GM23248 (cell line): ENCODE measurements around the gene ZMIZ1. TPM values are rescaled to one million over a fixed set of nuclear protein-coding genes. Genes with fewer than 3 reads are reported as not detected.

Experiments
- DNase-seq: peaks from one replicate; pipeline ENCODE4 v3.0.0-alpha.2; 2015
- H2AFZ ChIP-seq: fragments of 200-600 bp; sonication (generic); 2 replicates; pipeline ENCODE4 v1.6.1; 2016; ENCODE audit warnings: antibody characterized with exemption
- H3F3A ChIP-seq: fragments of 200-600 bp; sonication (generic); 2 replicates; pipeline ENCODE4 v1.6.1; 2016; ENCODE audit warnings: mild to moderate bottlenecking, antibody characterized with exemption, mixed run types; ENCODE audit not compliant: insufficient read depth
- H3K27ac ChIP-seq: fragments of 200-600 bp; sonication (generic); 2 replicates; pipeline ENCODE4 v1.5.1; 2016; ENCODE audit warnings: mild to moderate bottlenecking
- H3K27me3 ChIP-seq: fragments of 200-600 bp; sonication (generic); replicated peaks from 2 replicates; pipeline ENCODE4 v1.6.1; 2016; ENCODE audit warnings: mild to moderate bottlenecking; ENCODE audit not compliant: insufficient read depth
- H3K36me3 ChIP-seq: fragments of 200-600 bp; sonication (generic); 2 replicates; pipeline ENCODE4 v1.6.1; 2016; ENCODE audit warnings: low read depth, mild to moderate bottlenecking
- H3K4me1 ChIP-seq: fragments of 200-600 bp; sonication (generic); 2 replicates; pipeline ENCODE4 v1.6.1; 2016; ENCODE audit warnings: mild to moderate bottlenecking; ENCODE audit not compliant: insufficient read depth
- H3K4me2 ChIP-seq: fragments of 200-600 bp; sonication (generic); one replicate; pipeline ENCODE4 v1.6.1; 2016; ENCODE audit warnings: mild to moderate bottlenecking; ENCODE audit not compliant: unreplicated experiment
- H3K4me3 ChIP-seq: fragments of 200-600 bp; sonication (generic); 2 replicates; pipeline ENCODE4 v1.5.1; 2016; ENCODE audit warnings: mild to moderate bottlenecking
- H3K79me2 ChIP-seq: fragments of 200-600 bp; sonication (generic); 2 replicates; pipeline ENCODE4 v1.6.1; 2016; ENCODE audit warnings: mild to moderate bottlenecking; ENCODE audit not compliant: insufficient read depth
- H3K9ac ChIP-seq: fragments of 200-600 bp; sonication (generic); 2 replicates; pipeline ENCODE4 v1.6.1; 2016; ENCODE audit warnings: mild to moderate bottlenecking
- H3K9me2 ChIP-seq: fragments of 200-600 bp; sonication (generic); 2 replicates; pipeline ENCODE4 v1.6.1; 2016; ENCODE audit warnings: mixed run types, mild to moderate bottlenecking, moderate library complexity; ENCODE audit not compliant: insufficient read depth
- H3K9me3 ChIP-seq: fragments of 200-600 bp; sonication (generic); one replicate; pipeline ENCODE4 v1.6.1; 2017; ENCODE audit warnings: low read depth
- H4K20me1 ChIP-seq: fragments of 200-600 bp; sonication (generic); 2 replicates; pipeline ENCODE4 v1.6.0; 2016; ENCODE audit not compliant: insufficient read depth
- EZH2 ChIP-seq: fragments of 200-600 bp; sonication (generic); IDR thresholded peaks from 2 replicates; pipeline ENCODE4 v1.6.1; 2018; ENCODE audit warnings: antibody characterized with exemption, mild to moderate bottlenecking; ENCODE audit not compliant: insufficient read depth, poor library complexity, severe bottlenecking
- EZH2phosphoT487 ChIP-seq: fragments of 200-600 bp; sonication (generic); IDR thresholded peaks from 2 replicates; pipeline ENCODE4 v1.6.1; 2018; ENCODE audit warnings: antibody characterized with exemption, moderate library complexity, mild to moderate bottlenecking, low read depth; ENCODE audit not compliant: insufficient read depth
- WGBS, 2 experiments: methylation state at CpG; one replicate each; pipeline ENCODE4 v1.1.6; 2015 to 2017; ENCODE audit warnings: low lambda C conversion rate in 2 of 2, low coverage in 1 of 2; ENCODE audit errors: missing lambda C conversion rate in 2 of 2; 5-methylcytosine and 5-hydroxymethylcytosine counted together
- in situ Hi-C: fragments of 300-500 bp; cut with MboI; formaldehyde crosslinking; loops from 2 replicates; pipeline ENCODE4 v1.15.0; 2020
- polyA plus RNA-seq: library from polyadenylated mRNA; unstranded; fragments of >200 nt; fragmentation: Nextera tagmentation; extraction: Ambion mirVana; gene quantifications from 2 replicates; pipeline ENCODE4 v1.2.1, GENCODE V29; 2016
- total RNA-seq: library from RNA; depleted of rRNA; stranded (reverse); fragments of >200 nt; shearing (Covaris generic); gene quantifications from 2 replicates; pipeline ENCODE4 v1.2.3, GENCODE V29; 2014

Gene ZMIZ1
- total and polyA plus RNA-seq, 2 experiments from 2014 or later = 21.9 to 28.4 TPM

- H3K9ac ChIP-seq = no peak overlapping the region
- peaks cover 11% of the 10 kb centered on the region for H3F3A ChIP-seq
- H2AFZ ChIP-seq = no peak overlapping the region
- H3K27ac ChIP-seq = no peak overlapping the region
- H3K36me3 ChIP-seq = no peaks in the 10 kb centered on the region
- TF ChIP-seq EZH2phosphoT487 (no peak), EZH2 (no peak)
- H3K9me2 ChIP-seq = no peaks in the 10 kb centered on the region
- no peak for DNase-seq
- no peaks in the 10 kb centered on the region for H3K79me2 ChIP-seq
- no peaks in the 10 kb centered on the region for H3K27me3 ChIP-seq
- H3K9me3 ChIP-seq = no peaks in the 10 kb centered on the region
- in situ Hi-C loops = no loop called here
- 98 to 100% methylated on average over 2 of the region's 2 CpGs for WGBS, 2 experiments
- H4K20me1 ChIP-seq = no peaks in the 10 kb centered on the region
- peaks cover 23% of the 10 kb centered on the region for H3K4me1 ChIP-seq
- no peak overlapping the region for H3K4me3 ChIP-seq
- no peak overlapping the region for H3K4me2 ChIP-seq
Measured at GRCh38 chr10:79334573-79334972, 265.8 kb downstream of the ZMIZ1 start.

GRCh38 chr10:79335094-79335469, 266.3 kb downstream of the ZMIZ1 start:
- Histone ChIP-seq H4K20me1 (no peaks in the 10 kb centered on the region), H3F3A (peaks cover 11% of the 10 kb centered on the region), H3K4me1 (peaks cover 23% of the 10 kb centered on the region), H3K4me2 (no peak overlapping the region), H2AFZ (no peak overlapping the region), H3K9me2 (no peaks in the 10 kb centered on the region), H3K9me3 (no peaks in the 10 kb centered on the region), H3K4me3 (no peak overlapping the region), H3K9ac (no peak overlapping the region), H3K27me3 (no peaks in the 10 kb centered on the region), H3K36me3 (no peaks in the 10 kb centered on the region), H3K79me2 (no peaks in the 10 kb centered on the region), H3K27ac (no peak overlapping the region)
- DNase-seq = no peak
- TF ChIP-seq EZH2 (no peak), EZH2phosphoT487 (no peak)
- in situ Hi-C loops = no loop called here
- 100% methylated on average over 2 of the region's 2 CpGs for WGBS, 2 experiments

DNA sequence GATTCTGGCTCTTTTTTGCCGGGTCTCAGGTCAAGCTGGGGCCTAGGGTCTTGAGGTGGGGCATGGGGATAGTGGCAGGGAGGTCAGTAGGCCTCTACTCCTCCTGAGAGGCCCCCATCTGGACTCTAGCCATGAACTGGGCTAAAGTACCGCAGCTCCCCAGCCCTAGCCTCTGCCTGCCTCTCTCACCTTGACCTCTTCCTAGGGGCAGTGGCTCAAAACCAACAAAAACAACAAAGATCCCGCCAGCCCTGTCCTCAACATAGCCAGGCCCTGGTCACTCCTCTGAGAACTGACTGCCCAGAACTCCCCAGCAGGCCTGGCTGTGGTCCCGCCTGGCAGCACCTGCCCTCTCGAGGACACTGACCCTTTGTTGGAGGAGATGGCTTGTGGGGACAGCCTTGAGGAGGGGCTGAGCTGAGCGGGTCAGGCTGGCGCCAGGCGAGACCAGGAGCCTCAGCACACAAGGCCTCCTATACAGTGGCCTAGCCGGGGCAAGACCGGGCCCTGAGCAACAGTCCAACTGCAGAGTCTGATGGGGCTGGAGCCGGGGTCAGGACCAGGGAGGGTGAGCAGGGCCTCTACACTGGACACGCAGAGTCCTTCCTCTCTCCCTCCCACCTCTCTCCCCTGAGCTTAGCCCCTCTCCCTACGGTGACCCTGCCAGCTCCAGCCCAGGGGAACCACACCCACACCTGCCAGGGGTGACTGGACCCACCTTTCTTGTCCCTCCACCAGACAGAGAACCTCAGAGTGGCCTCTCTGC, 266.9 kb downstream of the ZMIZ1 start:
- no peak overlapping the region for H2AFZ ChIP-seq
- H3K79me2 ChIP-seq = no peaks in the 10 kb centered on the region
- in situ Hi-C loops = no loop called here
- peaks cover 23% of the 10 kb centered on the region for H3K4me1 ChIP-seq
- TF ChIP-seq EZH2phosphoT487 (no peak), EZH2 (no peak)
- H3K4me3 ChIP-seq = no peak overlapping the region
- H3K27ac ChIP-seq = no peak overlapping the region
- peaks cover 11% of the 10 kb centered on the region for H3F3A ChIP-seq
- H3K27me3 ChIP-seq = no peaks in the 10 kb centered on the region
- no peaks in the 10 kb centered on the region for H4K20me1 ChIP-seq
- H3K36me3 ChIP-seq = no peaks in the 10 kb centered on the region
- H3K9me2 ChIP-seq = no peaks in the 10 kb centered on the region
- 84 to 87% methylated on average over 12 to 13 of the region's 13 CpGs for WGBS, 2 experiments
- no peak overlapping the region for H3K9ac ChIP-seq
- H3K9me3 ChIP-seq = no peaks in the 10 kb centered on the region
- no peak overlapping the region for H3K4me2 ChIP-seq
- no peak for DNase-seq

GRCh38 chr10:79336276-79336675, 267.5 kb downstream of the ZMIZ1 start:
- no peak overlapping the region for H3K27ac ChIP-seq
- TF ChIP-seq EZH2 = no peak
- no peak for TF ChIP-seq EZH2phosphoT487
- no peaks in the 10 kb centered on the region for H3K36me3 ChIP-seq
- 100% methylated on average over 3 of the region's 3 CpGs for WGBS, 2 experiments
- no peaks in the 10 kb centered on the region for H3K27me3 ChIP-seq
- no peak for DNase-seq
- H3K4me2 ChIP-seq = no peak overlapping the region
- H2AFZ ChIP-seq = no peak overlapping the region
- no peaks in the 10 kb centered on the region for H3K79me2 ChIP-seq
- H3K9me3 ChIP-seq = no peaks in the 10 kb centered on the region
- H3K9ac ChIP-seq = no peak overlapping the region
- in situ Hi-C loops = no loop called here
- no peaks in the 10 kb centered on the region for H3K9me2 ChIP-seq
- peaks cover 11% of the 10 kb centered on the region for H3F3A ChIP-seq
- peaks cover 22% of the 10 kb centered on the region for H3K4me1 ChIP-seq
- no peak overlapping the region for H3K4me3 ChIP-seq
- H4K20me1 ChIP-seq = no peaks in the 10 kb centered on the region
